BE2C (cell line): ENCODE data around the gene CDH7.

ENCODE experiments used
- DNase-seq: peaks from one replicate; pipeline ENCODE4 v3.0.0-alpha.2; 2020
- H3K27me3 ChIP-seq: fragments of 250-450 bp; sonication (Bioruptor Pico); 2 replicates; pipeline ENCODE4 v1.5.1; 2020; ENCODE audit warnings: mild to moderate bottlenecking
- H3K36me3 ChIP-seq: fragments of 250-450 bp; sonication (Bioruptor Pico); 2 replicates; pipeline ENCODE4 v1.5.1; 2020; ENCODE audit warnings: mild to moderate bottlenecking
- H3K4me1 ChIP-seq: fragments of 250-450 bp; sonication (Bioruptor Pico); 2 replicates; pipeline ENCODE4 v1.5.1; 2020
- H3K4me3 ChIP-seq: 2 replicates; pipeline ENCODE4 v1.5.1; 2011; ENCODE audit warnings: low read depth, low read length
- H3K9me3 ChIP-seq: fragments of 250-450 bp; sonication (Bioruptor Pico); 2 replicates; pipeline ENCODE4 v1.5.1; 2020
- CTCF ChIP-seq: IDR thresholded peaks from 2 replicates; pipeline ENCODE4 v1.5.1; 2012; ENCODE audit warnings: mild to moderate bottlenecking, low read depth, low read length

CDH7 gene

GRCh38 chr18:65835881-65836280 lies 85.1 kb downstream of the CDH7 start:
- Histone ChIP-seq H3K27me3 (no peaks in the 10 kb centered on the region), H3K9me3 (no peaks in the 10 kb centered on the region), H3K36me3 (no peaks in the 10 kb centered on the region), H3K4me1 (no peaks in the 10 kb centered on the region), H3K4me3 (no peak overlapping the region)
- no peak for DNase-seq
- no peak for TF ChIP-seq CTCF

GRCh38 chr18:65846107-65846506 lies 95.3 kb downstream of the CDH7 start:
- H3K9me3 ChIP-seq: no peaks in the 10 kb centered on the region
- DNase-seq: no peak
- H3K36me3 ChIP-seq: no peaks in the 10 kb centered on the region
- H3K4me1 ChIP-seq: no peaks in the 10 kb centered on the region
- no peaks in the 10 kb centered on the region for H3K27me3 ChIP-seq
- TF ChIP-seq CTCF: no peak
- no peak overlapping the region for H3K4me3 ChIP-seq

- DNase-seq: no peak
- no peak for TF ChIP-seq CTCF
These were observed 101.5 kb downstream of the CDH7 start for GRCh38 chr18:65852273-65852672.

GRCh38 chr18:65859075-65859474 lies 108.3 kb downstream of the CDH7 start:
- no peaks in the 10 kb centered on the region for H3K27me3 ChIP-seq
- no peak for TF ChIP-seq CTCF
- no peaks in the 10 kb centered on the region for H3K4me1 ChIP-seq
- H3K4me3 ChIP-seq: no peak overlapping the region
- no peaks in the 10 kb centered on the region for H3K36me3 ChIP-seq
- DNase-seq: no peak
- H3K9me3 ChIP-seq: no peaks in the 10 kb centered on the region

More at GRCh38 chr18:65852273-65852672, 101.5 kb downstream of the CDH7 start:
- no peak overlapping the region for H3K4me3 ChIP-seq
- H3K9me3 ChIP-seq: no peaks in the 10 kb centered on the region
- H3K27me3 ChIP-seq: no peaks in the 10 kb centered on the region
- H3K4me1 ChIP-seq: no peaks in the 10 kb centered on the region
- no peaks in the 10 kb centered on the region for H3K36me3 ChIP-seq

- H3K9me3 ChIP-seq: no peaks in the 10 kb centered on the region
- no peak overlapping the region for H3K4me3 ChIP-seq
- H3K4me1 ChIP-seq: no peaks in the 10 kb centered on the region
- H3K27me3 ChIP-seq: no peaks in the 10 kb centered on the region
- no peak for DNase-seq
- H3K36me3 ChIP-seq: no peaks in the 10 kb centered on the region
- no peak for TF ChIP-seq CTCF
These were observed 118.7 kb downstream of the CDH7 start for GRCh38 chr18:65869527-65869926.

- no peak for DNase-seq
- H3K36me3 ChIP-seq: no peaks in the 10 kb centered on the region
- H3K4me3 ChIP-seq: no peak overlapping the region
- no peaks in the 10 kb centered on the region for H3K4me1 ChIP-seq
- H3K27me3 ChIP-seq: no peaks in the 10 kb centered on the region
- no peaks in the 10 kb centered on the region for H3K9me3 ChIP-seq
- TF ChIP-seq CTCF: no peak
These were observed 125.5 kb downstream of the CDH7 start for GRCh38 chr18:65876310-65876709.
